HG03025 (cell line): ENCODE data around the gene ADAMTS17.

Experiments used
- ATAC-seq: cut with Tn5 transposase; IDR thresholded peaks from one replicate; pipeline ENCODE4 v1.9.1; 2021; ENCODE audit warnings: mild to moderate bottlenecking, moderate library complexity; ENCODE audit not compliant: unreplicated experiment, low FRiP score

ADAMTS17 gene

GRCh38 chr15:100114100-100114499 is 227.7 kb downstream of the ADAMTS17 start:
- ATAC-seq: no peak

- ATAC-seq: no peak
Observed at GRCh38 chr15:100113351-100114080, 228.3 kb downstream of the ADAMTS17 start.

GRCh38 chr15:100112636-100113305 is 229.0 kb downstream of the ADAMTS17 start:
- no peak for ATAC-seq

GRCh38 chr15:100112061-100112420 is 229.7 kb downstream of the ADAMTS17 start:
- no peak for ATAC-seq

GRCh38 chr15:100111125-100112060 is 230.4 kb downstream of the ADAMTS17 start:
- no peak for ATAC-seq

- no peak for ATAC-seq
Observed at GRCh38 chr15:100109486-100110035, 232.2 kb downstream of the ADAMTS17 start.

- no peak for ATAC-seq
Observed at GRCh38 chr15:100108846-100109245, 232.9 kb downstream of the ADAMTS17 start.

GRCh38 chr15:100108346-100108745 is 233.4 kb downstream of the ADAMTS17 start:
- ATAC-seq: no peak

- ATAC-seq: no peak
Observed at GRCh38 chr15:100107606-100108225, 234.1 kb downstream of the ADAMTS17 start.

GRCh38 chr15:100107151-100107550 is 234.6 kb downstream of the ADAMTS17 start:
- no peak for ATAC-seq

GRCh38 chr15:100106732-100107131 is 235.0 kb downstream of the ADAMTS17 start:
- ATAC-seq: no peak

GRCh38 chr15:100105101-100105500 is 236.7 kb downstream of the ADAMTS17 start:
- no peak for ATAC-seq

- no peak for ATAC-seq
Observed at GRCh38 chr15:100104245-100104644, 237.5 kb downstream of the ADAMTS17 start.

GRCh38 chr15:100103828-100104227 is 237.9 kb downstream of the ADAMTS17 start:
- no peak for ATAC-seq

GRCh38 chr15:100101426-100102089 is 240.2 kb downstream of the ADAMTS17 start:
- no peak for ATAC-seq

- no peak for ATAC-seq
Observed at GRCh38 chr15:100100926-100101325, 240.8 kb downstream of the ADAMTS17 start.

GRCh38 chr15:100099976-100100375 is 241.8 kb downstream of the ADAMTS17 start:
- ATAC-seq: no peak

GRCh38 chr15:100098705-100099104 is 243.1 kb downstream of the ADAMTS17 start:
- no peak for ATAC-seq

GRCh38 chr15:100097342-100098127 is 244.2 kb downstream of the ADAMTS17 start:
- no peak for ATAC-seq
